ENCODE measurements around the gene POLA1. TPM values are rescaled to one million over a fixed set of nuclear protein-coding genes. Genes with fewer than 3 reads are reported as not detected.

Gene POLA1
- polyA plus RNA-seq, 1 donor from 2014 or later = 5.8 TPM

- no peak overlapping the region for H3K4me2 ChIP-seq (ENCODE audit: low read length)
- H4K20me1 ChIP-seq (ENCODE audit: insufficient read depth) = no peaks in the 10 kb centered on the region
- peak overlapping the region; percentile 79 for H3K27ac ChIP-seq (ENCODE audit: low read length)
- H2AFZ ChIP-seq (ENCODE audit: low read depth, low read length) = no peak overlapping the region
- H3F3A ChIP-seq (ENCODE audit: insufficient read depth, low read length, poor library complexity, severe bottlenecking) = no peaks in the 10 kb centered on the region
- no peaks in the 10 kb centered on the region for H3K9me2 ChIP-seq (ENCODE audit: insufficient read depth, low read length)
- no peaks in the 10 kb centered on the region for H3K36me3 ChIP-seq (ENCODE audit: insufficient read depth, low read length)
- no peak for TF ChIP-seq SMC3 (conservative IDR thresholded peaks at IDR 0.05; ENCODE audit: poor library complexity)
- no peak for TF ChIP-seq MXI1 (conservative IDR thresholded peaks at IDR 0.05; ENCODE audit: poor library complexity, severe bottlenecking)
- TF ChIP-seq RAD21 (conservative IDR thresholded peaks at IDR 0.05) = no peak
- H3K4me3 ChIP-seq (ENCODE audit: low read length) = peak overlapping the region; percentile 83
- H3K79me2 ChIP-seq (replicated peaks; ENCODE audit: insufficient read depth, low read length) = peaks cover 64% of the 10 kb centered on the region
- no peaks in the 10 kb centered on the region for H3K9me3 ChIP-seq (ENCODE audit: low read length)
- H3K27me3 ChIP-seq (ENCODE audit: insufficient read depth, low read depth, low read length) = no peaks in the 10 kb centered on the region
- peak overlapping the region; percentile 79 for H3K9ac ChIP-seq (ENCODE audit: low read length)
Measured at GRCh38 chrX:25007059-25008053, 313.6 kb downstream of the POLA1 start.

DNA sequence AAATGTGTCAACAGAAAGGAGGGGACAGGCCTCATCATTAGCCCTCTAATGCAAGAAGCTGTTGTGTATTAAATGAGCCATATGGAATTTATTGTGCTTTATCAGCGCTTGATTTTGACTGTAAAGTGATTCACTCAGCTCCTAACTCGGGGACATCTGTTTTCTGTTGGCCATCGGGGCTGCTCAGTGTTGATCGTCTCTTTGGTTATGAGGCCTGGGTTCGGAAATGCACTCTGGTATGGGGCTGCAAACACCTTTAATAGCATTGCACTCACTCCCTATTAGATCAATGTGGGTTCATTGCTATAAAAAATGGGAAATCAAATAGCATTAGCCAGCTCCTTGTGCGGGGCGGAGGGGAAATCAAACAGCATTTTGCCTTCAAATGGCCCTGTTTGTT is 315.7 kb downstream of the POLA1 start:
- no peaks in the 10 kb centered on the region for H3K36me3 ChIP-seq (ENCODE audit: insufficient read depth, low read length)
- no peaks in the 10 kb centered on the region for H4K20me1 ChIP-seq (ENCODE audit: insufficient read depth)
- peak overlapping the region; percentile 79 for H3K27ac ChIP-seq (ENCODE audit: low read length)
- peak overlapping the region; percentile 83 for H3K4me3 ChIP-seq (ENCODE audit: low read length)
- H3K4me2 ChIP-seq (ENCODE audit: low read length) = peak overlapping the region; percentile 59
- H3K27me3 ChIP-seq (ENCODE audit: insufficient read depth, low read depth, low read length) = no peaks in the 10 kb centered on the region
- no peak for TF ChIP-seq POLR2AphosphoS5 (IDR thresholded peaks at IDR 0.05)
- no peak for TF ChIP-seq RAD21 (conservative IDR thresholded peaks at IDR 0.05)
- H3K79me2 ChIP-seq (replicated peaks; ENCODE audit: insufficient read depth, low read length) = peaks cover 74% of the 10 kb centered on the region
- no peaks in the 10 kb centered on the region for H3K9me2 ChIP-seq (ENCODE audit: insufficient read depth, low read length)
- peak overlapping the region; percentile 79 for H3K9ac ChIP-seq (ENCODE audit: low read length)
- H2AFZ ChIP-seq (ENCODE audit: low read depth, low read length) = no peak overlapping the region
- H3F3A ChIP-seq (ENCODE audit: insufficient read depth, low read length, poor library complexity, severe bottlenecking) = no peaks in the 10 kb centered on the region
- no peaks in the 10 kb centered on the region for H3K9me3 ChIP-seq (ENCODE audit: low read length)

DNA sequence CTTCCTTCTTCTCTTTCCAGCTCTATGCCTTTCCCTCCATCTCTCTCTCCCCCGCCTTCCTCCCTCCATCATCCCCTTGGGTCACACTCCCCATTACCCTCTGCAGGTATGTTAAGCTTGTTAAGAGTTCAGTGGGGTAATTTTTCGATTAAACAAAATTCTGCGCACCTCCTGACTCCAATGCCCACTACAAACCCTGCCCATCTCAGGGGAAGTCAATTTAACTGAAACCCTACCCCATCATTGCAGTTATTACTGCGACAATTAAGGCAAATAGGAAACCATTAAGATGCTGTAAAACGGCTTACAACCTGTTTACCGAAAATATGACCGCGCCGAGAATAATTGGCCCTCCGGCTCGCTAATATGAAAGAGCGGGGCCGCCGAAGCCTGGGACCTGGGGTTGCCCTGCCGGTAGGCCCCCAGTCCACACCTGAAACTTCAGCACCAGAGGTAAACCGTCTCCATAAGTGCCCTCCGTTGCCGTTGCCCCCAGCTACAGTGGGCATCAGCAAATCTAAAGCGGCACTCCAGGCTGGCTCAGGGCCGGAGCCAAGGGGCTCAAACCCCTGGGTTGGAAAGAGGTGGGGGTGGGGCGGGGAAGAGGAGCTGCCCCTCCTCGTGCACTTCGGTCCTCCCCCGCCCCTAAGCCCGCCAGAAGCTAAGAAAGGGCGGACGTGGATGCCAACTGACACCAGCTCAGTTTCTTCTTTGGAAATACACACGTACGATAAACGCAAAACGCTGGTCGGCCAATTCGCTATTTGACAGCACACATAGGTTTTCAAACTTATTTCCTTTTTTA is 317.3 kb downstream of the POLA1 start:
- Histone ChIP-seq H3K9me3 (ENCODE audit: low read length) (no peaks in the 10 kb centered on the region), H4K20me1 (ENCODE audit: insufficient read depth) (no peaks in the 10 kb centered on the region), H3K9ac (ENCODE audit: low read length) (peak overlapping the region; percentile 79), H3K9me2 (ENCODE audit: insufficient read depth, low read length) (no peaks in the 10 kb centered on the region), H3K4me3 (ENCODE audit: low read length) (peak overlapping the region; percentile 83), H3K27me3 (ENCODE audit: insufficient read depth, low read depth, low read length) (no peaks in the 10 kb centered on the region), H3K79me2 (replicated peaks; ENCODE audit: insufficient read depth, low read length) (peaks cover 79% of the 10 kb centered on the region), H3K36me3 (ENCODE audit: insufficient read depth, low read length) (no peaks in the 10 kb centered on the region), H3K4me2 (ENCODE audit: low read length) (peak overlapping the region; percentile 89), H3K27ac (ENCODE audit: low read length) (peak overlapping the region; percentile 79), H3F3A (ENCODE audit: insufficient read depth, low read length, poor library complexity, severe bottlenecking) (no peaks in the 10 kb centered on the region), H2AFZ (ENCODE audit: low read depth, low read length) (no peak overlapping the region)
- TF ChIP-seq POLR2AphosphoS5 (IDR thresholded peaks at IDR 0.05) = no peak
- TF ChIP-seq EP300 (conservative IDR thresholded peaks at IDR 0.05; ENCODE audit: poor library complexity, severe bottlenecking) = no peak
- no peak for TF ChIP-seq RAD21 (conservative IDR thresholded peaks at IDR 0.05)
- TF ChIP-seq SMC3 (conservative IDR thresholded peaks at IDR 0.05; ENCODE audit: poor library complexity) = no peak
- TF ChIP-seq CTCF (IDR thresholded peaks at IDR 0.05; ENCODE audit: poor library complexity, severe bottlenecking) = no peak
- no peak for TF ChIP-seq EZH2 (IDR thresholded peaks at IDR 0.05; ENCODE audit: borderline replicate concordance, insufficient read depth, low read length, poor library complexity, severe bottlenecking)
